ENCODE data around the gene PTPRJ. TPM values are rescaled to one million over a fixed set of nuclear protein-coding genes. Genes with fewer than 3 reads are reported as not detected.

The PTPRJ gene
- total and polyA plus RNA-seq, 9 of the 15 experiments (the other 6 are each of a cell fraction or from before 2014, with no cell fraction given): 0.56 to 10.7 (median 4.8) TPM

DNA sequence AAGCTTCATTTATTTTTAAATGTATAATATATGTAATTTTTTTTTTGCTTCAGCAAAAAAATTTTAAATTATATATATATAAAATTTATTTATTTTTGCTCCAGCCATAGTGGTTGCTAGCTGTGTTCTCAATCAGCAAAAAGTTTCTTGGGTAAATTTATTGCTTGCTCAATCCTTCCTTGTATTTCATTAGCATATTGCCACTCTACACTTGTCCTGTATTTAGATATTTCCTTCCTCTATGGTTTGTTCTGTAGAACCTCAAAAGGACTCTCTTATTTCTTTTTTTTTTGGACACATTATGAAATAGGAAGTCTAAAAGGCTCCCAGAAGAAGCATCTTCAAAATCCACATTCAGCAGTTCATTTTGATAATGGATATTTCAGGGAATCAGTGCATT is 2.3 kb downstream of the PTPRJ start:
- no peak for ATAC-seq
- TF ChIP-seq NCOA6 (IDR thresholded peaks at IDR 0.05) (no peak), CXXC5 (CRISPR knock-in tag; IDR thresholded peaks at IDR 0.05) (no peak), FOSL1 (tag; conservative IDR thresholded peaks at IDR 0.05) (no peak)
- no peaks in the 10 kb centered on the region for H3K9me3 ChIP-seq (replicated peaks; ENCODE audit: control insufficient read depth, insufficient read depth, low read depth, low read length)
- peaks cover 42 to 44% of the 10 kb centered on the region in 2 experiments for H3K4me1 ChIP-seq (replicated peaks in 1 of 2; ENCODE audit: control insufficient read depth in 2 of 2, insufficient read depth in 2 of 2, low read length in 2 of 2)
- BruUV-seq (replicated peaks): no TSS peak
- peaks cover 0 to 2% of the 10 kb centered on the region in 2 experiments; a peak in 1 of 5 replicates for H3K27me3 ChIP-seq (ENCODE audit: control insufficient read depth in 2 of 2, insufficient read depth in 2 of 2, low read length in 2 of 2)
- ChIA-PET POLR2A (interaction anchor here (0.6 to 2.9 kb wide), 5 partner anchors 9 to 50 kb away, joined by 3 to 14 read pairs (median 7); no protein-coding TSS in a partner anchor), CTCF (ENCODE audit: low intra/inter-chr PET ratio) (no interaction called here)
- FAIRE-seq: no peak
- no peak overlapping the region for H3K27ac ChIP-seq (ENCODE audit: extremely low read depth, low read depth, low read length)
- no peak overlapping the region for H3K4me2 ChIP-seq (ENCODE audit: insufficient read depth, low read length)
- H2AFZ ChIP-seq (ENCODE audit: low read depth, low read length): no peak overlapping the region
- H3K36me3 ChIP-seq (ENCODE audit: control insufficient read depth, insufficient read depth, low read length): 0 out of 3 replicates have a peak, but pooled peaks cover 6% of the 10 kb centered on the region
- H3K4me3 ChIP-seq: no peak overlapping the region
- no peak for DNase-seq (ENCODE audit: extremely low read depth in 1 of 4, low spot score in 3 of 4)
- intact Hi-C loops (cut with micrococcal nuclease) (loop anchor here (2.0 kb wide), 1 partner anchor 38 kb away; no protein-coding TSS in a partner anchor), in situ Hi-C loops (cut with MboI) (no loop called here)
- no peaks in the 10 kb centered on the region for H4K20me1 ChIP-seq (replicated peaks; ENCODE audit: control insufficient read depth, insufficient read depth, low read length)
- no peak overlapping the region for H3K9ac ChIP-seq (ENCODE audit: insufficient read depth in 1 of 2, low read depth in 2 of 2, low read length in 2 of 2)
- H3K79me2 ChIP-seq (ENCODE audit: control insufficient read depth, insufficient read depth, low read length): peaks cover 28% of the 10 kb centered on the region; the same call in 2 of the 3 replicates
- H3K9me1 ChIP-seq (ENCODE audit: control insufficient read depth, insufficient read depth, low read length): no peaks in the 10 kb centered on the region

DNA sequence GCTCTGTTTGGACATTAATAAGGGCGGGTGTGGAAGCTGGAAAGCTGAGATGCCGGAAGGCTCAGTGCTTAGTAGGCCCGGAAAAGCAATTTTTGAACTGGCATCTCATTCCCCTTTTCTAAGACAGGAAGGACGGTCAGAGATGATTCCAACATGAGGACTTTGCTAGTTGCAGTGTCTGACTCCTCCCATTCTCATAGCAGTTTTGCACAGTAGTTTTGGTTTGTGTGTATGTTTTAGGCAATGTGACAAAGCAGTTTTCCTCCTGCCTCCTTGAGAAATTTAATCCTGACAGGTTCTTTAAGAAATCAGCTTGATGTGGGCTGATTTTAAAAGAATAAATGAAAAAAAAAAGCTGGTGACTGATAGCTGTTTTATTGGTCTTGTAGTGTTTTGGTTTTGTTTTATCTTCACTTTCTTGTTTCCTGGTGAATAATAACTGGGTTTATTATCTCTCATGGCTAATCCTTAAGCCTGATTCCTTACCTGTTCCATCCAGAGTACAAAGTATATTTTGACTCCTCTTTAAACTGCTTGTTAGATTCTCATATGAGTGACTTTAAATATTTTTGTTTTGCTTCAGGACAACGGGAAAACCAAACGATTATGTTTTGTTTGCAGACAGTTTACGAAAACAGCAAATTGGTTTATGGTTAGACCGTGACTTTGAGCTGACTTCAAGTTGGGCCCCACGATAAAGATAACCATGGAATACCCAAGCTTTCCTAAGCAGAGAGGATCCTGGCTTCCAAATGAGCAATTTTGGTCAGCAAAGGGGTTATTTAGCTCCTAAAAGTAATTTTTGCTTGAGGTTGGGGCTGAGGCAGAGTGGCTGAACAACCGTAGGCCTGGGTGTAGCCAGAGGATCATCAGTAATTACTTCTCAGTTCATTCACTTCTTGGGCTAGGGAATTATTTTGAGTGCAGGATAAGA is 3.4 kb downstream of the PTPRJ start:
- Histone ChIP-seq H3K9me1 (ENCODE audit: control insufficient read depth, insufficient read depth, low read length) (no peaks in the 10 kb centered on the region), H3K4me2 (ENCODE audit: insufficient read depth, low read length) (peak overlapping the region; percentile 67), H3K9ac (ENCODE audit: insufficient read depth in 1 of 2, low read depth in 2 of 2, low read length in 2 of 2) (peak overlapping the region; percentile 43 to 67; a peak in 3 of 4 replicates), H3K9me3 (replicated peaks; ENCODE audit: control insufficient read depth, insufficient read depth, low read depth, low read length) (no peaks in the 10 kb centered on the region), H3K27ac (ENCODE audit: extremely low read depth, low read depth, low read length) (peak overlapping the region; percentile 83), H3K4me1 (replicated peaks in 1 of 2; ENCODE audit: control insufficient read depth in 2 of 2, insufficient read depth in 2 of 2, low read length in 2 of 2) (peaks cover 42 to 48% of the 10 kb centered on the region in 2 experiments), H3K36me3 (ENCODE audit: control insufficient read depth, insufficient read depth, low read length) (0 out of 3 replicates have a peak, but pooled peaks cover 6% of the 10 kb centered on the region), H3K27me3 (ENCODE audit: control insufficient read depth in 2 of 2, insufficient read depth in 2 of 2, low read length in 2 of 2) (peaks cover 0 to 2% of the 10 kb centered on the region in 2 experiments; a peak in 1 of 5 replicates), H4K20me1 (replicated peaks; ENCODE audit: control insufficient read depth, insufficient read depth, low read length) (no peaks in the 10 kb centered on the region), H2AFZ (ENCODE audit: low read depth, low read length) (peak overlapping the region; percentile 72), H3K4me3 (no peak overlapping the region), H3K79me2 (ENCODE audit: control insufficient read depth, insufficient read depth, low read length) (peaks cover 31% of the 10 kb centered on the region)
- peak; percentile 82 for FAIRE-seq
- WGBS (ENCODE audit: insufficient coverage, low coverage, missing lambda C conversion rate): 38% methylated on average over 10 of the region's 10 CpGs
- BruUV-seq (replicated peaks): no TSS peak
- peak in 1 of 4 experiments; percentile 68 for DNase-seq (ENCODE audit: extremely low read depth in 1 of 4, low spot score in 3 of 4)
- in situ Hi-C loops (cut with MboI) (no loop called here), intact Hi-C loops (cut with micrococcal nuclease) (loop anchor here (2.0 kb wide), 1 partner anchor 39 kb away; no protein-coding TSS in a partner anchor)
- ChIA-PET POLR2A (interaction anchor here (0.5 to 2.9 kb wide), 10 partner anchors 10 to 209 kb away, joined by 3 to 14 read pairs (median 4); no protein-coding TSS in a partner anchor), CTCF (ENCODE audit: low intra/inter-chr PET ratio) (no interaction called here)
- ATAC-seq: peak; percentile 46
- TF ChIP-seq POLR2AphosphoS5 (IDR thresholded peaks at IDR 0.05; ENCODE audit: control insufficient read depth, insufficient read depth, low read depth, low read length) (no peak), HMG20B (CRISPR knock-in tag; IDR thresholded peaks at IDR 0.05) (no peak), NR2C2 (CRISPR knock-in tag; IDR thresholded peaks at IDR 0.05) (no peak), NR2C2 (tag; IDR thresholded peaks at IDR 0.05) (peak; percentile 52)
- TF ChIP-seq, protein P1, sequence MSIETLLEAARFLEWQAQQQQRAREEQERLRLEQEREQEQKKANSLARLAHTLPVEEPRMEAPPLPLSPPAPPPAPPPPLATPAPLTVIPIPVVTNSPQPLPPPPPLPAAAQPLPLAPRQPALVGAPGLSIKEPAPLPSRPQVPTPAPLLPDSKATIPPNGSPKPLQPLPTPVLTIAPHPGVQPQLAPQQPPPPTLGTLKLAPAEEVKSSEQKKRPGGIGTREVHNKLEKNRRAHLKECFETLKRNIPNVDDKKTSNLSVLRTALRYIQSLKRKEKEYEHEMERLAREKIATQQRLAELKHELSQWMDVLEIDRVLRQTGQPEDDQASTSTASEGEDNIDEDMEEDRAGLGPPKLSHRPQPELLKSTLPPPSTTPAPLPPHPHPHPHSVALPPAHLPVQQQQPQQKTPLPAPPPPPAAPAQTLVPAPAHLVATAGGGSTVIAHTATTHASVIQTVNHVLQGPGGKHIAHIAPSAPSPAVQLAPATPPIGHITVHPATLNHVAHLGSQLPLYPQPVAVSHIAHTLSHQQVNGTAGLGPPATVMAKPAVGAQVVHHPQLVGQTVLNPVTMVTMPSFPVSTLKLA (conservative IDR thresholded peaks at IDR 0.05): no peak

Measured in K562 (cell line).